NCI-H1930 (cell line): Measurements from ENCODE around the gene HLA-DQA2.
"Not testable (repeated sequence)": the region's sequence is repeated elsewhere in the genome, so short reads cannot be mapped to it uniquely, and the experiment has no call there.

Experiments
- DNase-seq, 2 experiments: peaks; one replicate each; lab custom pipeline; 2025; lab: John Stamatoyannopoulos, UW

HLA-DQA2 gene

GRCh38 chr6:32779036-32779435, 37.8 kb downstream of the HLA-DQA2 start:
- DNase-seq, result no peak

- not testable (repeated sequence) for DNase-seq
These were observed 41.7 kb downstream of the HLA-DQA2 start for GRCh38 chr6:32782923-32783322.

GRCh38 chr6:32785781-32786533, 44.8 kb downstream of the HLA-DQA2 start:
- peak; percentile 4 to 35 for DNase-seq

DNA sequence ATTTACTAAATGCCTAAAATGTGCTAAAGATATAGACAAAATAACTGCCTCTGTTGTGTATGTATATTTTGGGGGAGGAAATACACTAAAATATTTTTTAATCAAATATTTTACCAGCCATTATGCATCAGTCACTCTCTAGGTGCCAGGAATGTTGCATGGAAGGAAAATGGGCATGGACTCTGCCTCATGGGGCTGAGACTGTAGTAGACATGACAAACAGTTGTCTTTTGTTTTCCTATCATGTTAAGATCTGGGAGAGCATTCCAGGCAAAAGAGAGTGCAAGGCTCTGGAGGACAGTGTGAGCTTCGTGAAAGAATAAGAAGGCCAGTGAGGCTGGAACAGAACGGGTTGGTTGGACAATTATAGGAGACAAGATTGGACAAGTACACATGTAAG, 49.1 kb downstream of the HLA-DQA2 start:
- no peak for DNase-seq

- no peak for DNase-seq
These were observed 51.8 kb downstream of the HLA-DQA2 start for GRCh38 chr6:32792901-32793435.

GRCh38 chr6:32794510-32794909, 53.3 kb downstream of the HLA-DQA2 start:
- DNase-seq, result no peak
